NB4 (cell line): Measurements from ENCODE around the gene TGM3.

Experiments used
- DNase-seq: peaks from one replicate; pipeline ENCODE4 v3.0.0; 2010; ENCODE audit warnings: low read depth
- H3K4me3 ChIP-seq: one replicate; pipeline ENCODE4 v1.5.1; 2011; ENCODE audit warnings: mild to moderate bottlenecking, low read depth, low read length, moderate library complexity
- MAX ChIP-seq: IDR thresholded peaks from 2 replicates; pipeline ENCODE4 v1.6.1; 2011; ENCODE audit warnings: low read depth, low read length
- MYC ChIP-seq: IDR thresholded peaks from 2 replicates; pipeline ENCODE4 v1.6.1; 2011; ENCODE audit warnings: low read depth, low read length
- POLR2A ChIP-seq: IDR thresholded peaks from 2 replicates; pipeline ENCODE4 v1.6.1; 2011; ENCODE audit warnings: mild to moderate bottlenecking; ENCODE audit not compliant: insufficient read length; ENCODE audit errors: extremely low read depth
- TF ChIP-seq, protein P1 (sequence below): IDR thresholded peaks from one replicate; pipeline ENCODE4 v1.5.1; 2012; ENCODE audit warnings: low read depth, low read length

Gene TGM3

DNA sequence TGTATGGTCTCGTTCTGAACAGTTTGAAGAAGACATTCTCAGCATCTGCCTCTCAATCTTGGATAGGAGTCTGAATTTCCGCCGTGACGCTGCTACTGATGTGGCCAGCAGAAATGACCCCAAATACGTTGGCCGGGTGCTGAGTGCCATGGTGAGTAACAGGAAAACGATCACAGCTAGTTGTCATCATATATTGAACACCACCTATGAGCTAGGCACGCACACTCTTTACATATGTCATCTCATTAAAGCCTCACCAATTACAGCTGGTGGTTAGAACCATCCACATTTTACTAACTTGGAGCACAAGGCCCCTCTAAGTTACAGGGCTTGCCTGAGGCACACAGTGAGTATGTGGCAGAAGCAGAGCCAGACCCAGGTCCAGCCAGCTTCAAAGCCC lies 17.1 kb downstream of the TGM3 start:
- no peak for DNase-seq
- H3K4me3 ChIP-seq: no peak overlapping the region
- TF ChIP-seq MAX (no peak), POLR2A (no peak), MYC (no peak)
- TF ChIP-seq, protein P1, sequence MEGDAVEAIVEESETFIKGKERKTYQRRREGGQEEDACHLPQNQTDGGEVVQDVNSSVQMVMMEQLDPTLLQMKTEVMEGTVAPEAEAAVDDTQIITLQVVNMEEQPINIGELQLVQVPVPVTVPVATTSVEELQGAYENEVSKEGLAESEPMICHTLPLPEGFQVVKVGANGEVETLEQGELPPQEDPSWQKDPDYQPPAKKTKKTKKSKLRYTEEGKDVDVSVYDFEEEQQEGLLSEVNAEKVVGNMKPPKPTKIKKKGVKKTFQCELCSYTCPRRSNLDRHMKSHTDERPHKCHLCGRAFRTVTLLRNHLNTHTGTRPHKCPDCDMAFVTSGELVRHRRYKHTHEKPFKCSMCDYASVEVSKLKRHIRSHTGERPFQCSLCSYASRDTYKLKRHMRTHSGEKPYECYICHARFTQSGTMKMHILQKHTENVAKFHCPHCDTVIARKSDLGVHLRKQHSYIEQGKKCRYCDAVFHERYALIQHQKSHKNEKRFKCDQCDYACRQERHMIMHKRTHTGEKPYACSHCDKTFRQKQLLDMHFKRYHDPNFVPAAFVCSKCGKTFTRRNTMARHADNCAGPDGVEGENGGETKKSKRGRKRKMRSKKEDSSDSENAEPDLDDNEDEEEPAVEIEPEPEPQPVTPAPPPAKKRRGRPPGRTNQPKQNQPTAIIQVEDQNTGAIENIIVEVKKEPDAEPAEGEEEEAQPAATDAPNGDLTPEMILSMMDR: no peak

DNA sequence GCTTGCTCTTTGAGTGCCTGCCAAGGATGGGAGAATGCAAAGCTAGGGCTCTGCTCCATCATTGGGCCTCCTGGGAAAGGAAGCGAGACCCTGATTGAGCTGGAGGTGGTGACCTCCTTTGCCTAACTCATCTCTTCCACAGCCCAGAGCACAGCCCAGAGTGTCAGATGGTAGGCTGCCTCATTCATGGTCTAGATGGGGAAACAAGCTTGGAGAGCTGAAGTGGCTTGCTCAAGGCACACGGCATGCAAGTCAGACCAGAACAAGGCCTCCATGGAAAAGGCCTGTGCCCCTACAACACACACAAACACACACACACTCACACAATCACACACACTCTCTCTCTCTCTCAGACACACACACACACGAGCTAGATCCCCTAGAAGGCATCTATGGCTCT lies 17.5 kb downstream of the TGM3 start:
- TF ChIP-seq POLR2A (no peak), MYC (no peak), MAX (no peak)
- TF ChIP-seq, protein P1: no peak
- DNase-seq: no peak
- no peak overlapping the region for H3K4me3 ChIP-seq

GRCh38 chr20:2314759-2315439 lies 19.1 kb downstream of the TGM3 start:
- peak; percentile 99 for DNase-seq
- peak overlapping the region; percentile 8 for H3K4me3 ChIP-seq
- TF ChIP-seq POLR2A: no peak
- TF ChIP-seq, protein P1: no peak
- peak; percentile 55; the same call in 1 of the 2 replicates for TF ChIP-seq MAX
- peak; percentile 72 for TF ChIP-seq MYC

GRCh38 chr20:2315440-2315778 lies 19.6 kb downstream of the TGM3 start:
- no peak for DNase-seq
- no peak overlapping the region for H3K4me3 ChIP-seq
- TF ChIP-seq MAX (no peak), MYC (no peak), POLR2A (no peak)
- TF ChIP-seq, protein P1: no peak

DNA sequence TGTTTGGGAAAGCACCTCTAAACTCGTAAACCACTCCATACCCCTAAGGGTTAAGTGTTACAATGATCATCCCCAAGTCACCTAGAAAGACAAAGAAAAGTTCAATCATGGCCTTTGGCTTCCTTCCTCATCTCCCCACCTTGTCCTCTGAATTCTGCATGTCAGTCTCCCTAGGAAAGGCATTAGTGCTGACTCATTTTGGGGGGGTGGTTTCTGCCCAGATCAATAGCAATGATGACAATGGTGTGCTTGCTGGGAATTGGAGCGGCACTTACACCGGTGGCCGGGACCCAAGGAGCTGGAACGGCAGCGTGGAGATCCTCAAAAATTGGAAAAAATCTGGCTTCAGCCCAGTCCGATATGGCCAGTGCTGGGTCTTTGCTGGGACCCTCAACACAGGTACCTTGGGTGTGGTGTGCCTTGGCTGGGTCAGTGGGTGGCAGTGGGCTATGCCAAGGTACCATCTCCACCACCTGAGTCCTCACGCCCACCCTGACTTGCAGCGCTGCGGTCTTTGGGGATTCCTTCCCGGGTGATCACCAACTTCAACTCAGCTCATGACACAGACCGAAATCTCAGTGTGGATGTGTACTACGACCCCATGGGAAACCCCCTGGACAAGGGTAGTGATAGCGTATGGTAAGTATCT lies 21.2 kb downstream of the TGM3 start:
- no peak for DNase-seq

More for the DNA sequence above, 21.2 kb downstream of the TGM3 start:
- H3K4me3 ChIP-seq: no peak overlapping the region
- TF ChIP-seq MAX: no peak
- TF ChIP-seq POLR2A: no peak
- TF ChIP-seq MYC: no peak
- TF ChIP-seq, protein P1: no peak
